OCI-LY7 (cell line): Measurements from ENCODE around the gene SYDE2. TPM values are rescaled to one million over a fixed set of nuclear protein-coding genes. Genes with fewer than 3 reads are reported as not detected.

ENCODE experiments used
- BruUV-seq: library from RNA; stranded (reverse); fragments of 400-500 nt; replicated peaks from 2 replicates; lab custom pipeline; 2021; lab: Mats Ljungman, UMichigan
- CTCF ChIA-PET: fragments of 300-600 bp; sonication (Branson Sonifier 250); formaldehyde crosslinking; loops from one replicate; lab custom pipeline; 2022; ENCODE audit warnings: antibody characterized with exemption; ENCODE audit not compliant: unreplicated experiment; lab: Charles Lee
- POLR2A ChIA-PET: fragments of 300-600 bp; sonication (Branson Sonifier 250); formaldehyde crosslinking; loops from one replicate; lab custom pipeline; 2022; ENCODE audit warnings: antibody characterized with exemption; lab: Charles Lee
- DNase-seq: peaks from one replicate; pipeline ENCODE4 v3.0.0-alpha.2; 2015; ENCODE audit warnings: low spot score
- H2AFZ ChIP-seq: fragments of 200-600 bp; sonication (generic), shearing (Covaris generic); 2 replicates; pipeline ENCODE4 v1.6.1; 2014; ENCODE audit warnings: mild to moderate bottlenecking, antibody characterized with exemption, low read length, moderate library complexity
- H3K27ac ChIP-seq: fragments of 200-600 bp; sonication (generic); 2 replicates; pipeline ENCODE4 v1.5.1; 2014; ENCODE audit warnings: mixed run types, low read depth, mild to moderate bottlenecking, moderate library complexity, low read length, inconsistent platforms; ENCODE audit not compliant: poor library complexity, severe bottlenecking
- H3K36me3 ChIP-seq: fragments of 200-600 bp; sonication (generic); 2 replicates; pipeline ENCODE4 v1.6.1; 2014; ENCODE audit warnings: mild to moderate bottlenecking, antibody characterized with exemption, low read length, moderate library complexity, mixed read lengths; ENCODE audit not compliant: insufficient read depth
- H3K4me1 ChIP-seq: fragments of 200-600 bp; sonication (generic); 2 replicates; pipeline ENCODE4 v1.5.1; 2014; ENCODE audit warnings: mild to moderate bottlenecking, low read length; ENCODE audit not compliant: insufficient read depth, poor library complexity, severe bottlenecking
- H3K4me2 ChIP-seq: fragments of 200-600 bp; sonication (generic); 2 replicates; pipeline ENCODE4 v1.6.1; 2014; ENCODE audit warnings: mild to moderate bottlenecking, low read length
- H3K4me3 ChIP-seq: fragments of 200-600 bp; sonication (generic); 2 replicates; pipeline ENCODE4 v1.5.1; 2014; ENCODE audit warnings: mild to moderate bottlenecking, low read depth, low read length; ENCODE audit not compliant: poor library complexity, severe bottlenecking
- H3K79me2 ChIP-seq: fragments of 200-600 bp; sonication (generic); 2 replicates; pipeline ENCODE4 v1.6.1; 2016; ENCODE audit warnings: low read depth, mild to moderate bottlenecking, low read length, moderate library complexity, mixed read lengths; ENCODE audit not compliant: insufficient read depth
- H3K9me2 ChIP-seq: fragments of 200-600 bp; sonication (generic); 2 replicates; pipeline ENCODE4 v1.6.1; 2016; ENCODE audit warnings: mild to moderate bottlenecking, low read length, mixed read lengths; ENCODE audit not compliant: insufficient read depth
- H3K9me3 ChIP-seq: fragments of 200-600 bp; sonication (generic); 2 replicates; pipeline ENCODE4 v1.6.1; 2014; ENCODE audit warnings: mild to moderate bottlenecking, mixed run types, low read length, mixed read lengths
- H4K20me1 ChIP-seq: fragments of 200-600 bp; sonication (generic); 2 replicates; pipeline ENCODE4 v1.6.1; 2014; ENCODE audit warnings: mild to moderate bottlenecking, antibody characterized with exemption, low read length, moderate library complexity, mixed read lengths; ENCODE audit not compliant: insufficient read depth
- CTCF ChIP-seq: fragments of 200-600 bp; sonication (generic); conservative IDR thresholded peaks from 2 replicates; pipeline ENCODE4 v1.5.1; 2014; ENCODE audit warnings: mild to moderate bottlenecking, antibody characterized with exemption, low read length, moderate library complexity, mixed read lengths
- EZH2phosphoT487 ChIP-seq: fragments of 200-600 bp; sonication (generic); IDR thresholded peaks from 2 replicates; pipeline ENCODE4 v1.6.1; 2018; ENCODE audit warnings: low read depth, borderline replicate concordance, mild to moderate bottlenecking, mixed run types, antibody characterized with exemption, low read length, moderate library complexity, mixed read lengths
- intact Hi-C: fragments of 100-400 bp; cut with micrococcal nuclease; formaldehyde crosslinking; loops from one replicate; pipeline ENCODE4 v1.10.0; 2022; ENCODE audit not compliant: unreplicated experiment
- total RNA-seq, 2 experiments: library from RNA; depleted of rRNA in 1 of 2; stranded (reverse); fragments of >200 nt in 1 of 2; shearing (Covaris generic) in 1 of 2; gene quantifications; 2 replicates each; pipeline ENCODE4 v1.2.3, GENCODE V29; 2014 to 2022

SYDE2 gene
- total RNA-seq, 2 experiments from 2014 or later: not detected

- BruUV-seq: no TSS peak
These were observed 2.0 kb upstream of the SYDE2 start for GRCh38 chr1:85202864-85203255.

DNA sequence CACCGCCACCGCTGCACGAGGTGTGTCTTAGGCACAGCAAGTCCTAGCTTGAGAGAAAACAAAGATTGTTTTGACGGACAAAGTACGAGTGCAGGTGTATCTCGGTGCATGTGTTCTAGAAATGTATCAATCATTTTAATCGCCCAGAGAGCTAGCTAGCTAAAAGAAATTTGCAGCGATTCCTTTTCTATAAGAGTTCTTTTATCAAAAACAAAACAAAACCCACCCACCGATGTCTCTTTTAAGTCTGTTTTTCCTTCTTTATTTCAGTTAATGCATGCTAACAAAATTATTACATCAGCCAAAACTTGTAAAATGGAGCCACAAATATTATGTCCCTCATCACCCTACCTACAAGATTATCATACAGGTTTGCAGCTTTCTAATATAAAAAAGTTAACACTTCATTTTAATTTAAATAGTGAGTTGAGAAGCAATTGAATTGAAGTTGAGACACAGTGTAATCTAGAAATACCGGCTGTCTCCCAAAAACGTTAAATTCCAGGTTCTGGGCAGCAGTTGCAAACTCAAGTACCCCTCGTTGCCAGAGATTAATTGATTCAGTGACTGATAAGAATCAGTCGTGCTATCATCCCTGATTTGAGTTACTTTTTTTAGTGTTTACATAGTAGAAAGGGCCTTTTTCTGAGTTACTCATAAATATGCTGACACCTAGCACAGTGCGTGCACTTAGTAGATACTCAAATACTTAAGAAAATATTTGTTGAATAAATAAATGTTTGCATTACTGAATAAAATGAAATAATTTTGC lies 1.5 kb upstream of the SYDE2 start:
- TF ChIP-seq CTCF (no peak), EZH2phosphoT487 (no peak)
- no peak overlapping the region for H3K27ac ChIP-seq
- H3K4me1 ChIP-seq: no peaks in the 10 kb centered on the region
- no peaks in the 10 kb centered on the region for H3K79me2 ChIP-seq
- DNase-seq: no peak
- peak overlapping the region; percentile 86 for H3K4me2 ChIP-seq
- H2AFZ ChIP-seq: peak overlapping the region; percentile 58; the same call in 1 of the 2 replicates
- no peaks in the 10 kb centered on the region for H3K9me2 ChIP-seq
- ChIA-PET POLR2A (interaction anchor here (0.6 kb wide), 1 partner anchor 73 kb away, joined by 3 read pairs; no protein-coding TSS in a partner anchor), CTCF (no interaction called here)
- peak overlapping the region; percentile 67 for H3K4me3 ChIP-seq
- no peaks in the 10 kb centered on the region for H3K36me3 ChIP-seq
- BruUV-seq: no TSS peak
- H4K20me1 ChIP-seq: no peaks in the 10 kb centered on the region
- intact Hi-C loops: no loop called here
- no peaks in the 10 kb centered on the region for H3K9me3 ChIP-seq

More at GRCh38 chr1:85202864-85203255, 2.0 kb upstream of the SYDE2 start:
- ChIA-PET POLR2A (interaction anchor here (1.1 kb wide), 1 partner anchor 118 kb away, joined by 3 read pairs; no protein-coding TSS in a partner anchor), CTCF (no interaction called here)
- H3K4me1 ChIP-seq: no peaks in the 10 kb centered on the region
- no peaks in the 10 kb centered on the region for H3K79me2 ChIP-seq
- H3K27ac ChIP-seq: no peak overlapping the region
- H3K9me2 ChIP-seq: no peaks in the 10 kb centered on the region
- no peak overlapping the region for H3K4me2 ChIP-seq
- no peaks in the 10 kb centered on the region for H3K36me3 ChIP-seq
- no peak for DNase-seq
- intact Hi-C loops: no loop called here
- H3K4me3 ChIP-seq: no peak overlapping the region
- H3K9me3 ChIP-seq: no peaks in the 10 kb centered on the region
- H4K20me1 ChIP-seq: no peaks in the 10 kb centered on the region
- TF ChIP-seq EZH2phosphoT487 (no peak), CTCF (no peak)
- no peak overlapping the region for H2AFZ ChIP-seq
